ENCODE measurements around the gene RAB29.

RAB29 gene

GRCh38 chr1:205775015-205775716, at the start of gene RAB29:
TSS of gene RAB29 (minus strand) at chr1:205775482. CDS start at chr1:205774956, 526 bp downstream.
- DNase-seq: peak; percentile 93

GRCh38 chr1:205824180-205824579, 48.9 kb upstream of the RAB29 start:
- DNase-seq: peak; percentile 61

- peak; percentile 62 for DNase-seq
Observed at GRCh38 chr1:205823260-205823659, 48.0 kb upstream of the RAB29 start.

GRCh38 chr1:205822397-205822796, 47.1 kb upstream of the RAB29 start:
- DNase-seq: no peak

- no peak for DNase-seq
Observed at GRCh38 chr1:205817988-205818387, 42.7 kb upstream of the RAB29 start.

- no peak for DNase-seq
Observed at GRCh38 chr1:205817364-205817763, 42.1 kb upstream of the RAB29 start.

GRCh38 chr1:205813755-205814058, 38.4 kb upstream of the RAB29 start:
- peak; percentile 31 for DNase-seq

GRCh38 chr1:205812878-205813754, 37.8 kb upstream of the RAB29 start, which contains the start of gene SLC41A1:
TSS of gene SLC41A1 (minus strand) at chr1:205813198. CDS start at chr1:205810441, 2,757 bp downstream.
- peak; percentile 95 for DNase-seq

GRCh38 chr1:205812271-205812877, 37.1 kb upstream of the RAB29 start:
- peak; percentile 15 for DNase-seq

- no peak for DNase-seq
Observed at GRCh38 chr1:205811660-205812059, 36.4 kb upstream of the RAB29 start.

GRCh38 chr1:205810448-205811157, 35.3 kb upstream of the RAB29 start:
- DNase-seq: no peak

GRCh38 chr1:205809942-205810345, 34.7 kb upstream of the RAB29 start:
- no peak for DNase-seq

GRCh38 chr1:205809469-205809868, 34.2 kb upstream of the RAB29 start:
- no peak for DNase-seq

- peak; percentile 63 for DNase-seq
Observed at GRCh38 chr1:205805082-205805711, 29.9 kb upstream of the RAB29 start.

- DNase-seq: no peak
Observed at GRCh38 chr1:205804605-205805004, 29.3 kb upstream of the RAB29 start.

GRCh38 chr1:205803986-205804385, 28.7 kb upstream of the RAB29 start:
- no peak for DNase-seq

- DNase-seq: no peak
Observed at GRCh38 chr1:205802060-205802459, 26.8 kb upstream of the RAB29 start.

GRCh38 chr1:205800981-205801703, 25.9 kb upstream of the RAB29 start:
- no peak for DNase-seq

- no peak for DNase-seq
Observed at GRCh38 chr1:205800427-205800826, 25.1 kb upstream of the RAB29 start.

- DNase-seq: no peak
Observed at GRCh38 chr1:205798577-205798976, 23.3 kb upstream of the RAB29 start.

GRCh38 chr1:205797168-205797567, 21.9 kb upstream of the RAB29 start:
- DNase-seq: no peak

Measured in activated CD4-positive, alpha-beta T cell treated with anti-CD3 and anti-CD28 coated beads, Interleukin-10, Interleukin-2, amounts not matched to agents 100 ng/mL and 50 ng/mL, durations not matched to agents 16 hours and 8 hours (primary cell).